Epidermal melanocyte (primary cell): ENCODE data around the gene PAQR5.
"Not testable (repeated sequence)": the region's sequence is repeated elsewhere in the genome, so short reads cannot be mapped to it uniquely, and the experiment has no call there.

Source experiments
- DNase-seq: peaks from one replicate; pipeline ENCODE4 v3.0.0; 2011; ENCODE audit warnings: low spot score; ENCODE audit not compliant: insufficient read length

PAQR5 gene

GRCh38 chr15:69351333-69351732 lies 52.6 kb downstream of the PAQR5 start:
- no peak for DNase-seq

- no peak for DNase-seq
These were observed 53.2 kb downstream of the PAQR5 start for GRCh38 chr15:69351884-69352283.

- no peak for DNase-seq
These were observed 59.4 kb downstream of the PAQR5 start for GRCh38 chr15:69357773-69358771.

- DNase-seq: no peak
These were observed 60.1 kb downstream of the PAQR5 start for GRCh38 chr15:69358850-69359249.

GRCh38 chr15:69359722-69360121 lies 61.0 kb downstream of the PAQR5 start:
- DNase-seq: no peak

GRCh38 chr15:69360642-69361041 lies 61.9 kb downstream of the PAQR5 start:
- no peak for DNase-seq

GRCh38 chr15:69367236-69367635 lies 68.5 kb downstream of the PAQR5 start:
- DNase-seq: no peak

- DNase-seq: no peak
These were observed 70.9 kb downstream of the PAQR5 start for GRCh38 chr15:69369631-69370030.

- no peak for DNase-seq
These were observed 74.7 kb downstream of the PAQR5 start for GRCh38 chr15:69373406-69373805.

- DNase-seq: no peak
These were observed 76.6 kb downstream of the PAQR5 start for GRCh38 chr15:69375151-69375790.

GRCh38 chr15:69377216-69377970 lies 78.7 kb downstream of the PAQR5 start:
- no peak for DNase-seq

GRCh38 chr15:69380100-69380725 lies 81.5 kb downstream of the PAQR5 start:
- DNase-seq: no peak

- no peak for DNase-seq
These were observed 82.0 kb downstream of the PAQR5 start for GRCh38 chr15:69380726-69381105.

- DNase-seq: not testable (repeated sequence)
These were observed 83.5 kb downstream of the PAQR5 start for GRCh38 chr15:69382176-69382575.

- not testable (repeated sequence) for DNase-seq
These were observed 85.4 kb downstream of the PAQR5 start for GRCh38 chr15:69384066-69384465.

GRCh38 chr15:69384626-69385598 lies 86.2 kb downstream of the PAQR5 start:
- no peak for DNase-seq

- DNase-seq: no peak
These were observed 87.1 kb downstream of the PAQR5 start for GRCh38 chr15:69385831-69386230.

GRCh38 chr15:69386284-69386683 lies 87.6 kb downstream of the PAQR5 start:
- DNase-seq: no peak

- DNase-seq: peak; percentile 49
These were observed 89.6 kb downstream of the PAQR5 start for GRCh38 chr15:69388260-69388705.

GRCh38 chr15:69389426-69389825 lies 90.7 kb downstream of the PAQR5 start:
- DNase-seq: no peak
